H1 (cell line): ENCODE data around the gene ADRA2A. TPM values are rescaled to one million over a fixed set of nuclear protein-coding genes. Genes with fewer than 3 reads are reported as not detected.

Experiments used
- FOSL1 ChIP-seq: IDR thresholded peaks from 2 replicates; pipeline ENCODE4 v1.6.1; 2011; ENCODE audit warnings: mild to moderate bottlenecking, low read depth, low read length, moderate library complexity; ENCODE audit not compliant: insufficient read depth
- KDM4A ChIP-seq: IDR thresholded peaks from one replicate; pipeline ENCODE4 v1.7.1; 2012; ENCODE audit warnings: low read depth, mild to moderate bottlenecking, moderate library complexity, low read length, inconsistent platforms; ENCODE audit not compliant: severe bottlenecking
- TCF12 ChIP-seq: IDR thresholded peaks from 2 replicates; pipeline ENCODE4 v1.6.1; 2011; ENCODE audit warnings: low read depth, mild to moderate bottlenecking, low read length
- polyA plus RNA-seq, 7 experiments: library from polyadenylated mRNA; depleted of rRNA in 3 of 7; stranded (reverse) in 5 of 7; unstranded in 2 of 7; fragments of >200 nt in 5 of 7; fragments of 200-250 nt in 2 of 7; gene quantifications; 1 replicate in 5 of 7; 2 replicates in 1 of 7; 4 replicates in 1 of 7; pipeline versions ENCODE4 v1.2.1 to v1.2.3, GENCODE V29; 2011 to 2013; ENCODE audit warnings: missing spikeins in 2 of 7, mixed read lengths in 2 of 7
- total RNA-seq: library from RNA; stranded (reverse); fragmentation: NEBNext Ultra II Directional; extraction: Animal tissue kit (Norgen Biotek cat#: 25700); gene quantifications from 2 replicates; pipeline ENCODE4 v1.2.1, GENCODE V29; 2021
- TF ChIP-seq, protein P1 (sequence below): fragments of 300-600 bp; sonication (generic); IDR thresholded peaks from 2 replicates; pipeline ENCODE4 v1.7.1; 2012; ENCODE audit warnings: low read length, moderate library complexity, mild to moderate bottlenecking, inconsistent platforms; ENCODE audit not compliant: insufficient replicate concordance

Gene ADRA2A
- total and polyA plus RNA-seq, 2 of the 8 experiments (the other 6 are each of a cell fraction or from before 2014, with no cell fraction given), result 5.9 to 6.2 TPM

DNA sequence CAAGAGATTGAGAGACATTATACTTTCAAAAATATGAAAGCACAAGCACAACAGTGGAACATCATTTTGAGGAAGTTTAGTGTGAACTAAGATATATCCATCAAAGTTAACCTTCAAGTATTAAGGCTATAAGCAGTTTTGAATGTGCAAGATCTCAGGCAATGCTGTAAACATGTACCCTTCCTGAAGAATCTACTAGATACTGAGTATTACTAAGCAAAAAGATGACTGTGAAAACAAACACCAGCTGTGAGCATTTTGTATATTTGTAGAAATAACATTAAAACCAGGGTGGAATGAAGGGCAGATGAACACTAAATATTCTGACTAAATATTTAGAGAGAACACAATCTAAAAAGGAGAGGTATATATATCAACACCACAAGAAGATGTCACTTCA is 41.3 kb upstream of the ADRA2A start (continued):
- TF ChIP-seq, protein P1, sequence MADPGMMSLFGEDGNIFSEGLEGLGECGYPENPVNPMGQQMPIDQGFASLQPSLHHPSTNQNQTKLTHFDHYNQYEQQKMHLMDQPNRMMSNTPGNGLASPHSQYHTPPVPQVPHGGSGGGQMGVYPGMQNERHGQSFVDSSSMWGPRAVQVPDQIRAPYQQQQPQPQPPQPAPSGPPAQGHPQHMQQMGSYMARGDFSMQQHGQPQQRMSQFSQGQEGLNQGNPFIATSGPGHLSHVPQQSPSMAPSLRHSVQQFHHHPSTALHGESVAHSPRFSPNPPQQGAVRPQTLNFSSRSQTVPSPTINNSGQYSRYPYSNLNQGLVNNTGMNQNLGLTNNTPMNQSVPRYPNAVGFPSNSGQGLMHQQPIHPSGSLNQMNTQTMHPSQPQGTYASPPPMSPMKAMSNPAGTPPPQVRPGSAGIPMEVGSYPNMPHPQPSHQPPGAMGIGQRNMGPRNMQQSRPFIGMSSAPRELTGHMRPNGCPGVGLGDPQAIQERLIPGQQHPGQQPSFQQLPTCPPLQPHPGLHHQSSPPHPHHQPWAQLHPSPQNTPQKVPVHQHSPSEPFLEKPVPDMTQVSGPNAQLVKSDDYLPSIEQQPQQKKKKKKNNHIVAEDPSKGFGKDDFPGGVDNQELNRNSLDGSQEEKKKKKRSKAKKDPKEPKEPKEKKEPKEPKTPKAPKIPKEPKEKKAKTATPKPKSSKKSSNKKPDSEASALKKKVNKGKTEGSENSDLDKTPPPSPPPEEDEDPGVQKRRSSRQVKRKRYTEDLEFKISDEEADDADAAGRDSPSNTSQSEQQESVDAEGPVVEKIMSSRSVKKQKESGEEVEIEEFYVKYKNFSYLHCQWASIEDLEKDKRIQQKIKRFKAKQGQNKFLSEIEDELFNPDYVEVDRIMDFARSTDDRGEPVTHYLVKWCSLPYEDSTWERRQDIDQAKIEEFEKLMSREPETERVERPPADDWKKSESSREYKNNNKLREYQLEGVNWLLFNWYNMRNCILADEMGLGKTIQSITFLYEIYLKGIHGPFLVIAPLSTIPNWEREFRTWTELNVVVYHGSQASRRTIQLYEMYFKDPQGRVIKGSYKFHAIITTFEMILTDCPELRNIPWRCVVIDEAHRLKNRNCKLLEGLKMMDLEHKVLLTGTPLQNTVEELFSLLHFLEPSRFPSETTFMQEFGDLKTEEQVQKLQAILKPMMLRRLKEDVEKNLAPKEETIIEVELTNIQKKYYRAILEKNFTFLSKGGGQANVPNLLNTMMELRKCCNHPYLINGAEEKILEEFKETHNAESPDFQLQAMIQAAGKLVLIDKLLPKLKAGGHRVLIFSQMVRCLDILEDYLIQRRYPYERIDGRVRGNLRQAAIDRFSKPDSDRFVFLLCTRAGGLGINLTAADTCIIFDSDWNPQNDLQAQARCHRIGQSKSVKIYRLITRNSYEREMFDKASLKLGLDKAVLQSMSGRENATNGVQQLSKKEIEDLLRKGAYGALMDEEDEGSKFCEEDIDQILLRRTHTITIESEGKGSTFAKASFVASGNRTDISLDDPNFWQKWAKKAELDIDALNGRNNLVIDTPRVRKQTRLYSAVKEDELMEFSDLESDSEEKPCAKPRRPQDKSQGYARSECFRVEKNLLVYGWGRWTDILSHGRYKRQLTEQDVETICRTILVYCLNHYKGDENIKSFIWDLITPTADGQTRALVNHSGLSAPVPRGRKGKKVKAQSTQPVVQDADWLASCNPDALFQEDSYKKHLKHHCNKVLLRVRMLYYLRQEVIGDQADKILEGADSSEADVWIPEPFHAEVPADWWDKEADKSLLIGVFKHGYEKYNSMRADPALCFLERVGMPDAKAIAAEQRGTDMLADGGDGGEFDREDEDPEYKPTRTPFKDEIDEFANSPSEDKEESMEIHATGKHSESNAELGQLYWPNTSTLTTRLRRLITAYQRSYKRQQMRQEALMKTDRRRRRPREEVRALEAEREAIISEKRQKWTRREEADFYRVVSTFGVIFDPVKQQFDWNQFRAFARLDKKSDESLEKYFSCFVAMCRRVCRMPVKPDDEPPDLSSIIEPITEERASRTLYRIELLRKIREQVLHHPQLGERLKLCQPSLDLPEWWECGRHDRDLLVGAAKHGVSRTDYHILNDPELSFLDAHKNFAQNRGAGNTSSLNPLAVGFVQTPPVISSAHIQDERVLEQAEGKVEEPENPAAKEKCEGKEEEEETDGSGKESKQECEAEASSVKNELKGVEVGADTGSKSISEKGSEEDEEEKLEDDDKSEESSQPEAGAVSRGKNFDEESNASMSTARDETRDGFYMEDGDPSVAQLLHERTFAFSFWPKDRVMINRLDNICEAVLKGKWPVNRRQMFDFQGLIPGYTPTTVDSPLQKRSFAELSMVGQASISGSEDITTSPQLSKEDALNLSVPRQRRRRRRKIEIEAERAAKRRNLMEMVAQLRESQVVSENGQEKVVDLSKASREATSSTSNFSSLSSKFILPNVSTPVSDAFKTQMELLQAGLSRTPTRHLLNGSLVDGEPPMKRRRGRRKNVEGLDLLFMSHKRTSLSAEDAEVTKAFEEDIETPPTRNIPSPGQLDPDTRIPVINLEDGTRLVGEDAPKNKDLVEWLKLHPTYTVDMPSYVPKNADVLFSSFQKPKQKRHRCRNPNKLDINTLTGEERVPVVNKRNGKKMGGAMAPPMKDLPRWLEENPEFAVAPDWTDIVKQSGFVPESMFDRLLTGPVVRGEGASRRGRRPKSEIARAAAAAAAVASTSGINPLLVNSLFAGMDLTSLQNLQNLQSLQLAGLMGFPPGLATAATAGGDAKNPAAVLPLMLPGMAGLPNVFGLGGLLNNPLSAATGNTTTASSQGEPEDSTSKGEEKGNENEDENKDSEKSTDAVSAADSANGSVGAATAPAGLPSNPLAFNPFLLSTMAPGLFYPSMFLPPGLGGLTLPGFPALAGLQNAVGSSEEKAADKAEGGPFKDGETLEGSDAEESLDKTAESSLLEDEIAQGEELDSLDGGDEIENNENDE, result no peak
- TF ChIP-seq TCF12 (no peak), FOSL1 (no peak), KDM4A (no peak)
